ENCODE results near the gene CLASP1. TPM values are rescaled to one million over a fixed set of nuclear protein-coding genes. Genes with fewer than 3 reads are reported as not detected.
"Not testable (repeated sequence)": the region's sequence is repeated elsewhere in the genome, so short reads cannot be mapped to it uniquely, and the experiment has no call there.

CLASP1 gene
- polyA plus RNA-seq, 10 donors, result 44.5 to 75.7 (median 54.0) TPM

- no peak for DNase-seq
Observed at GRCh38 chr2:121582272-121582671, 67.0 kb downstream of the CLASP1 start.

GRCh38 chr2:121579309-121579708 is 70.0 kb downstream of the CLASP1 start:
- DNase-seq, result no peak

GRCh38 chr2:121577381-121577780 is 71.9 kb downstream of the CLASP1 start:
- DNase-seq, result no peak

- DNase-seq, result no peak
Observed at GRCh38 chr2:121576263-121576662, 73.0 kb downstream of the CLASP1 start.

- DNase-seq, result no peak
Observed at GRCh38 chr2:121575800-121576199, 73.5 kb downstream of the CLASP1 start.

GRCh38 chr2:121570667-121571055 is 78.6 kb downstream of the CLASP1 start:
- DNase-seq, result peak in 1 of 3 donors; percentile 22

GRCh38 chr2:121570036-121570666 is 79.1 kb downstream of the CLASP1 start:
- peak in 1 of 3 donors; percentile 31 for DNase-seq

GRCh38 chr2:121567957-121568409 is 81.3 kb downstream of the CLASP1 start:
- no peak for DNase-seq

- no peak for DNase-seq
Observed at GRCh38 chr2:121567452-121567851, 81.8 kb downstream of the CLASP1 start.

- peak; percentile 70 to 75 (median 71) for DNase-seq
Observed at GRCh38 chr2:121565389-121566250, 83.6 kb downstream of the CLASP1 start.

GRCh38 chr2:121564905-121565304 is 84.4 kb downstream of the CLASP1 start:
- no peak for DNase-seq

- DNase-seq, result not testable (repeated sequence)
Observed at GRCh38 chr2:121563754-121564153, 85.5 kb downstream of the CLASP1 start.

GRCh38 chr2:121562269-121563176 is 86.7 kb downstream of the CLASP1 start:
- no peak for DNase-seq

GRCh38 chr2:121561617-121562268 is 87.5 kb downstream of the CLASP1 start:
- DNase-seq, result no peak

GRCh38 chr2:121558329-121558728 is 90.9 kb downstream of the CLASP1 start:
- no peak for DNase-seq

GRCh38 chr2:121555008-121555407 is 94.3 kb downstream of the CLASP1 start:
- DNase-seq, result no peak

- not testable (repeated sequence) for DNase-seq
Observed at GRCh38 chr2:121552477-121553180, 96.6 kb downstream of the CLASP1 start.

GRCh38 chr2:121550669-121551068 is 98.6 kb downstream of the CLASP1 start:
- DNase-seq, result no peak

GRCh38 chr2:121547646-121548045 is 101.6 kb downstream of the CLASP1 start:
- DNase-seq, result no peak

- DNase-seq, result no peak
Observed at GRCh38 chr2:121545913-121546312, 103.3 kb downstream of the CLASP1 start.

- DNase-seq, result no peak
Observed at GRCh38 chr2:121545257-121545656, 104.0 kb downstream of the CLASP1 start.
